Testis (tissue), 2 donors: ENCODE measurements around the gene OPTN.

Source experiments
- CTCF ChIP-seq, 3 experiments: fragments of 450-650 bp in 2 of 3; fragments of 200-600 bp in 1 of 3; sonication (generic) in 1 of 3; IDR thresholded peaks; one replicate each; pipeline ENCODE4 v1.5.1; 2016 to 2019; ENCODE audit warnings: antibody characterized with exemption in 3 of 3, mild to moderate bottlenecking in 2 of 3, moderate library complexity in 1 of 3
- POLR2A ChIP-seq: fragments of 450-650 bp; IDR thresholded peaks from one replicate; pipeline ENCODE4 v1.6.1; 2017; ENCODE audit warnings: antibody characterized with exemption, mild to moderate bottlenecking, moderate library complexity

DNA sequence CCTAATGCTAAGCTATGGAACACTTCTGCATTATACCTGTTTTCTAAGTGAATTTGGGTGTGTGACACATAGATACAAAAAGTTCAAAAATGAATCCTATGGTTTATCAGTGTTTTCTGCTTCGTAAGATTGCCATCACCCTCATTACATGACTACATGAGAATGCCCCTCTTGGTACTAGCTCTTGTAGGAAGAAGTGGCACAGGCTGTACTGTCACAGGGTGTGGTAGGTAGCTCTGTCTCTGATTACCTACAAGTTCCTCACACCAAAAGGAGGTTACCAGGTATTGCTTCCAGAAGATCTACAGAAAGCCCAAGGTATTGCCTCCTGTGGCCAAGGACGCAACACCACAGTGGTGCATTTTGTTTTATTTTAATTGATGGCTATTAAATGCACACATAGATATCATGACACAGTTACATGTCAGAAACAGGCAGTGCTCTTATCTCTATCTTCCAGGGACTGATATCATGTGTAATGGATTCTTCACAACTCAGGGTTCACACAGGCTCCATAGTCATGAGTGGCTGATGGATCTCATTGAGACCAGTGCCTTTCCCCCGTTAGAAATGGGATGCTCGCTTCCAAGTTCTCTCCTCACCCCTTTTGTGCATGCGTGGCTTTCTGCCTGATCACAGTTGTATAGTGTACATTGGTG lies 6.6 kb downstream of the OPTN start:
- no peak for TF ChIP-seq CTCF (IDR thresholded peaks at IDR 0.05)
- no peak for TF ChIP-seq POLR2A
